Measurements from ENCODE around the gene RINL. TPM values are rescaled to one million over a fixed set of nuclear protein-coding genes. Genes with fewer than 3 reads are reported as not detected.
"Not testable (repeated sequence)": the region's sequence is repeated elsewhere in the genome, so short reads cannot be mapped to it uniquely, and the experiment has no call there.

Gene RINL
- total RNA-seq, 2 donors from 2014 or later: 4.7 to 5.5 TPM

DNA sequence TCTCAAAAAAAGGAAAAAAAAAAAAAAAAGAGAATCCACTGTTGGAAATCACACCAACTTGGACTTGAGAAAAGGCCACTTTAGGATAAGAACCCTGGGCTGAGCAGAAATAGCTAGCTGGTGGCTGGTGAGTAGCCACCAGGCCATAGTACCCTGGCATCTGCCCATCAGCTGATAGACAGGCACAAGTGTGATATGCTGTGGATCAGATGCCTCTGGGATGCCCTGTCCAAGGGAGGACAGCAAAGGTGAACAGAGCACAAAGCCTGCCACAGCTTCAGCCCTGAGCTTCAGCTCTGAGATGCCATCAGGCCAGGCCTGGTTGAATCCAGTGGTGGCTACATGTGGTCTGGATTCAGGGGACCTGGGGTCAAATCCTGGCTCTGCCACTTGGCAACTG, 12.6 kb upstream of the RINL start:
- no peaks in the 10 kb centered on the region for H3K9me3 ChIP-seq
- H3K27ac ChIP-seq: no peak overlapping the region
- H3K4me1 ChIP-seq (ENCODE audit: control insufficient read depth in 1 of 2, low read depth in 2 of 2): no peaks in the 10 kb centered on the region
- TF ChIP-seq, protein P1, sequence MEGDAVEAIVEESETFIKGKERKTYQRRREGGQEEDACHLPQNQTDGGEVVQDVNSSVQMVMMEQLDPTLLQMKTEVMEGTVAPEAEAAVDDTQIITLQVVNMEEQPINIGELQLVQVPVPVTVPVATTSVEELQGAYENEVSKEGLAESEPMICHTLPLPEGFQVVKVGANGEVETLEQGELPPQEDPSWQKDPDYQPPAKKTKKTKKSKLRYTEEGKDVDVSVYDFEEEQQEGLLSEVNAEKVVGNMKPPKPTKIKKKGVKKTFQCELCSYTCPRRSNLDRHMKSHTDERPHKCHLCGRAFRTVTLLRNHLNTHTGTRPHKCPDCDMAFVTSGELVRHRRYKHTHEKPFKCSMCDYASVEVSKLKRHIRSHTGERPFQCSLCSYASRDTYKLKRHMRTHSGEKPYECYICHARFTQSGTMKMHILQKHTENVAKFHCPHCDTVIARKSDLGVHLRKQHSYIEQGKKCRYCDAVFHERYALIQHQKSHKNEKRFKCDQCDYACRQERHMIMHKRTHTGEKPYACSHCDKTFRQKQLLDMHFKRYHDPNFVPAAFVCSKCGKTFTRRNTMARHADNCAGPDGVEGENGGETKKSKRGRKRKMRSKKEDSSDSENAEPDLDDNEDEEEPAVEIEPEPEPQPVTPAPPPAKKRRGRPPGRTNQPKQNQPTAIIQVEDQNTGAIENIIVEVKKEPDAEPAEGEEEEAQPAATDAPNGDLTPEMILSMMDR (IDR thresholded peaks at IDR 0.05): no peak
- H3K4me3 ChIP-seq: no peak overlapping the region
- no peaks in the 10 kb centered on the region for H3K27me3 ChIP-seq (replicated peaks; ENCODE audit: insufficient read depth)
- DNase-seq (ENCODE audit: low spot score): no peak
- peaks cover 24% of the 10 kb centered on the region for H3K36me3 ChIP-seq
- no peak for ATAC-seq (ENCODE audit: insufficient number of reproducible peaks, low FRiP score, low read depth)

DNA sequence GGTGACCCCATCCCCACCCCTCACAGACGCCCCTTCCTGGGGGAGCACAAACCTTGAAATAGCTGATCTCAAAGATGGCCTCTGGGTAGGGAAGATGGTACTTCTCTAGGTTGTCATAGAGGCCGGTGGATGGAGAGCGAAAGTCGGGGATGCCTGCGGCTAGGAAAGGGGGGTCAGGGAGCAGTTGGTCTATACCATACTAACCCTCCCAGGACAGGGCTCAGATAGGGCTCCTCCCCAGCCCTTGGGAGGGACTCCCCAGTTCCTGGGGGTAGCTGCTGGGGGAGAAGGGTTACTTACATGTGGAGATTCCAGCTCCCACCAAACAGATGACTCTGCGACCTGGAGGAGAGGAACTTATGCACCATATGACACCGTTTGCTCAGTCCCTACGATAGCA, 11.7 kb upstream of the RINL start:
- H3K36me3 ChIP-seq: peaks cover 24% of the 10 kb centered on the region
- H3K27ac ChIP-seq: no peak overlapping the region
- ATAC-seq (ENCODE audit: insufficient number of reproducible peaks, low FRiP score, low read depth): no peak
- H3K4me1 ChIP-seq (ENCODE audit: control insufficient read depth in 1 of 2, low read depth in 2 of 2): no peaks in the 10 kb centered on the region
- no peak for DNase-seq (ENCODE audit: low spot score)
- TF ChIP-seq, protein P1 (IDR thresholded peaks at IDR 0.05): no peak
- no peak overlapping the region for H3K4me3 ChIP-seq
- no peaks in the 10 kb centered on the region for H3K9me3 ChIP-seq
- no peaks in the 10 kb centered on the region for H3K27me3 ChIP-seq (replicated peaks; ENCODE audit: insufficient read depth)

DNA sequence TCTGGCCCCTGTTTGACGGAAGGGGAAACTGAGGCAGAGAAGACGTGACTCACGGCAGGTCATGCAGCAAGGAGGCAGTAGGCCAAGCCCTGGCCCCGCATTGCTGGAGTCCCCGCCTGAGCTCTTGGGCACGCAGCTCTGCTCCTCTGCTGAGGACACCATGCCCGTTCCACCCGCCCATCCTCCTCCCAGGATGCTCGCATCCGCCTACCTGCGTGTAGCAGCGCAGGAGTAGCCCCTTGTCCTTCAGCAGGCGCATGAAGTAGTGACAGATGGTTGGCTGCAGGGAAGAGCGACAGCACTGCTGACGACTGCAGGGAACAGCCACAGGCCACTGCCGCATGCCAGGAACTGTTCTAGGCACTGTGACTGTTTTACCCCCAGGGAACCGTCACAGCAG, 10.8 kb upstream of the RINL start:
- DNase-seq (ENCODE audit: low spot score) (no peak), ATAC-seq (ENCODE audit: insufficient number of reproducible peaks, low FRiP score, low read depth) (no peak)
- no peaks in the 10 kb centered on the region for H3K9me3 ChIP-seq
- H3K27ac ChIP-seq: no peak overlapping the region
- TF ChIP-seq, protein P1 (IDR thresholded peaks at IDR 0.05): no peak
- H3K36me3 ChIP-seq: peaks cover 24% of the 10 kb centered on the region
- no peaks in the 10 kb centered on the region for H3K4me1 ChIP-seq (ENCODE audit: control insufficient read depth in 1 of 2, low read depth in 2 of 2)
- H3K4me3 ChIP-seq: no peak overlapping the region
- H3K27me3 ChIP-seq (replicated peaks; ENCODE audit: insufficient read depth): no peaks in the 10 kb centered on the region

DNA sequence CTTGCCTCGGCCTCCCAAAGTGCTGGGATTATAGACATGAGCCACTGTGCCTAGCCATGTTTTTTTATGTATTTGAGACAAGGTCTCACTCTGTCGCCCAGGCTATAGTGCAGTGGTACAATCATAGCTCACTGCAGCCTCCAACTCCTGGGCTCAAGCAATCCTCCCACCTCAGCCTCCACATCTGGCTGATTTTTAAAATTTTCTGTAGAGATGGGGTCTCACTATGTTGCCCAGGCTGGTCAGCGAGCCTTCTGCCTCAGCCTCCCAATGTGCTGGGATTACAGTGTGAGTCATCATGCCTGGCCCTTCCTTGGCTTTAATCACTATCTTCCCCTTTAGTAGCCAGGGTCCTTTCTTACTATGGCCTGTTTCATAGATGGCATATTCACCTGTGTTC, 6.6 kb upstream of the RINL start:
- not testable (repeated sequence) for H3K9me3 ChIP-seq; ATAC-seq (ENCODE audit: insufficient number of reproducible peaks, low FRiP score, low read depth); H3K27me3 ChIP-seq (replicated peaks; ENCODE audit: insufficient read depth); H3K4me3 ChIP-seq; H3K27ac ChIP-seq; H3K4me1 ChIP-seq (ENCODE audit: control insufficient read depth in 1 of 2, low read depth in 2 of 2); DNase-seq (ENCODE audit: low spot score)
- H3K36me3 ChIP-seq: peaks cover 32% of the 10 kb centered on the region

DNA sequence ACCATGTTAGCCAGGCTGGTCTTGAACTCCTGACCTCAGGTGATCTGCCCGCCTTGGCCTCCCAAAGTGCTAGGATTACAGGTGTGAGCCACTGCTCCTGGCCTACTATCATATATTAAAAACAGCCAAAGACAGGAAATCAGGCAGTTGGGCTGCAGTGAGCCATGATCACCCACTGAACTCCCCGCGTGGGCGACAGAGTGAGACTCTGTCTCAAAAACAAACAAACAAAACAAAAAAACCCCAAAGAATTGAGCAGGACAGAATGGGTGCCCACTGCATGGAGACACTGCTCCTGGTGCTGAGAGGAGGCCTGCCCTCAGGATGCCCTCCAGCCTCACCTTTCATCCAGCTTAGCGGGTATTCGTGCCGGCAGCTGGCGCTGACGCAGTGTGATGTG, 5.2 kb upstream of the RINL start:
- no peaks in the 10 kb centered on the region for H3K27me3 ChIP-seq (replicated peaks; ENCODE audit: insufficient read depth)
- H3K27ac ChIP-seq: no peak overlapping the region
- H3K9me3 ChIP-seq: no peaks in the 10 kb centered on the region
- DNase-seq (ENCODE audit: low spot score) (no peak), ATAC-seq (ENCODE audit: insufficient number of reproducible peaks, low FRiP score, low read depth) (no peak)
- H3K36me3 ChIP-seq: peaks cover 18% of the 10 kb centered on the region
- H3K4me3 ChIP-seq: no peak overlapping the region
- TF ChIP-seq, protein P1 (IDR thresholded peaks at IDR 0.05): no peak
- no peaks in the 10 kb centered on the region for H3K4me1 ChIP-seq (ENCODE audit: control insufficient read depth in 1 of 2, low read depth in 2 of 2)

DNA sequence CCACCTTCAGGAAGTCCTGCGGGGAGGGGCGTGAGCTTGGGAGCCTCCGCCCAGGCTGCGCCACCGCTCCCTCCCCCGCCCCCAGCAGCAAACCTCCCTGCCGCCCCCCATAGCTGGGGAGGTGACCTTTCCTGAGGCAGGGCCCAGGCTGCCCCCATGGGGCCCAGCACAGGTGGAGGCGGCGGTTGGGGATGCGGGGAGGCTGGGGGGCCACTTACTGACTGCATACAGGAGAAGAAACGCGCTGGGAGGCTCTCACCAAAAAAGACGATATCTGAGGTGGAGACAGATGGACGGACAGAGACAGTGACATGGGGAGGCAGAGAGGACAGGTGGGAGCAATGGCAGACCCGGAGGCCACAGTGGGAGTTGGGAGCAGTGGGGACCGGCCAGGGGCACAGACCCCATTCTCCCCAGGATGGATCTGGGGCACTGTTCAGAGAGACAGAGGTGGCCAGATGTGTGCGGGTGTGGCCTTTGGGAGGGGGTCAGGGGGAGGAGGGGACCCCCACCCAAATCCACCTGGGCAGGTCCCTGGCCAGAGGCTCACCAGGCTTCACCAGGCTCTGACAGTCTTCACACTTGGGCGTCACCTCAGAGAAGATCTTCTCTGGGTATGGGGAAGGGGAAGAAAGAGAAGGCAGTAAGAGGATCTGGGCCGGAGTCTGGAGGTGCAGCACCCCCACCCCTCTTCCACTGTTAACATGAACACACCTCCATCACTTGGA, 3.0 kb upstream of the RINL start:
- no peak overlapping the region for H3K27ac ChIP-seq
- TF ChIP-seq, protein P1 (IDR thresholded peaks at IDR 0.05): no peak
- no peaks in the 10 kb centered on the region for H3K4me1 ChIP-seq (ENCODE audit: control insufficient read depth in 1 of 2, low read depth in 2 of 2)
- no peak for DNase-seq (ENCODE audit: low spot score)
- H3K27me3 ChIP-seq (replicated peaks; ENCODE audit: insufficient read depth): no peaks in the 10 kb centered on the region
- no peak overlapping the region for H3K4me3 ChIP-seq
- H3K36me3 ChIP-seq: peaks cover 15% of the 10 kb centered on the region
- no peak for ATAC-seq (ENCODE audit: insufficient number of reproducible peaks, low FRiP score, low read depth)
- H3K9me3 ChIP-seq: no peaks in the 10 kb centered on the region
